Naive thymus-derived CD4-positive, alpha-beta T cell (primary cell): ENCODE measurements around the gene ENAM. TPM values are rescaled to one million over a fixed set of nuclear protein-coding genes. Genes with fewer than 3 reads are reported as not detected.

Experiments
- ATAC-seq: fragments of 150-1000 bp; cut with Tn5 transposase; 2 replicates; pipeline ENCODE4 v1.10.0; 2021; ENCODE audit warnings: mild to moderate bottlenecking, moderate library complexity
- CTCF ChIA-PET: fragments of 350-600 bp; sonication (Branson Sonifier 250); formaldehyde crosslinking; loops from one replicate; lab custom pipeline; 2021; ENCODE audit warnings: antibody characterized with exemption; lab: Charles Lee
- POLR2A ChIA-PET: fragments of 350-600 bp; sonication (Branson Sonifier 250); formaldehyde crosslinking; loops from one replicate; lab custom pipeline; 2021; ENCODE audit warnings: antibody characterized with exemption, inconsistent platforms; lab: Charles Lee
- DNase-seq, 9 donors: peaks; one replicate each; pipeline versions ENCODE4 v3.0.0 to v3.0.0-alpha.2; 2020 to 2022; ENCODE audit warnings: mixed read lengths in 1 of 9
- H3K27ac ChIP-seq: one replicate; pipeline ENCODE4 v1.7.0; 2013; ENCODE audit warnings: mild to moderate bottlenecking, low read depth, low read length, moderate library complexity
- H3K27me3 ChIP-seq, 2 donors: one replicate each; pipeline ENCODE4 v1.7.0; 2013; ENCODE audit warnings: low read length in 2 of 2, mild to moderate bottlenecking in 2 of 2, moderate library complexity in 2 of 2; ENCODE audit not compliant: control insufficient read depth in 2 of 2, insufficient read depth in 2 of 2
- H3K36me3 ChIP-seq, 3 experiments: 1 replicate in 2 of 3; 2 replicates in 1 of 3; pipeline ENCODE4 v1.7.0; 2013; ENCODE audit warnings: low read length in 3 of 3, mild to moderate bottlenecking in 3 of 3, moderate library complexity in 1 of 3; ENCODE audit not compliant: insufficient read depth in 3 of 3, control insufficient read depth in 2 of 3
- H3K4me1 ChIP-seq, 2 donors: one replicate each; pipeline ENCODE4 v1.7.0; 2013; ENCODE audit warnings: low read length in 2 of 2, mild to moderate bottlenecking in 2 of 2, moderate library complexity in 1 of 2; ENCODE audit not compliant: control insufficient read depth in 2 of 2, insufficient read depth in 2 of 2
- H3K4me3 ChIP-seq: 2 replicates; pipeline ENCODE4 v1.7.0; 2013; ENCODE audit warnings: mild to moderate bottlenecking, low read length
- H3K9me3 ChIP-seq, 3 experiments: 1 replicate in 2 of 3; 2 replicates in 1 of 3; pipeline ENCODE4 v1.7.0; 2013; ENCODE audit warnings: low read length in 3 of 3; ENCODE audit not compliant: control insufficient read depth in 2 of 3
- H3K27ac Mint-ChIP-seq, 9 donors: one replicate each; pipeline ENCODE4 v1.8.0; 2020 to 2022; ENCODE audit warnings: mixed read lengths in 9 of 9, mild to moderate bottlenecking in 8 of 9, moderate library complexity in 5 of 9, inconsistent platforms in 2 of 9
- H3K27me3 Mint-ChIP-seq, 5 donors: one replicate each; pipeline ENCODE4 v1.8.0; 2021 to 2022; ENCODE audit warnings: mixed read lengths in 5 of 5, mild to moderate bottlenecking in 1 of 5
- H3K36me3 Mint-ChIP-seq, 5 donors: one replicate each; pipeline ENCODE4 v1.8.0; 2020 to 2022; ENCODE audit warnings: mixed read lengths in 5 of 5, mild to moderate bottlenecking in 3 of 5, inconsistent platforms in 1 of 5
- H3K4me1 Mint-ChIP-seq, 7 donors: one replicate each; pipeline ENCODE4 v1.8.0; 2020 to 2022; ENCODE audit warnings: mixed read lengths in 7 of 7, mild to moderate bottlenecking in 3 of 7, inconsistent platforms in 1 of 7
- H3K4me3 Mint-ChIP-seq, 10 donors: one replicate each; pipeline ENCODE4 v1.8.0; 2020 to 2022; ENCODE audit warnings: mild to moderate bottlenecking in 10 of 10, mixed read lengths in 10 of 10, moderate library complexity in 6 of 10, inconsistent platforms in 2 of 10
- H3K9me3 Mint-ChIP-seq, 11 donors: one replicate each; pipeline ENCODE4 v1.8.0; 2020 to 2022; ENCODE audit warnings: mixed read lengths in 11 of 11, mild to moderate bottlenecking in 4 of 11, inconsistent platforms in 1 of 11, moderate library complexity in 1 of 11
- intact Hi-C, 2 donors: fragments of 100-400 bp; cut with micrococcal nuclease; formaldehyde crosslinking; loops; one replicate each; pipeline ENCODE4 v1.15.1; 2023
- polyA plus RNA-seq, 2 donors: library from polyadenylated mRNA; unstranded; fragments of 300-500 nt; fragmentation: Illumina TruSeq; gene quantifications; one replicate each; pipeline ENCODE4 v1.2.3, GENCODE V29; 2021
- total RNA-seq, 6 experiments: library from RNA in 5 of 6; stranded (reverse) in 5 of 6; gene quantifications; 1 replicate in 5 of 6; 2 replicates in 1 of 6; pipeline ENCODE4 v1.2.3 and lab custom pipeline; 2021 to 2026

ENAM gene
- total and polyA plus RNA-seq, 7 experiments from 2014 or later, result not detected

GRCh38 chr4:70607334-70607853 is 21.1 kb upstream of the ENAM start:
- CTCF ChIA-PET, result interaction anchor here (1.1 kb wide), 1 partner anchor 9 kb away, joined by 3 read pairs; no protein-coding TSS in a partner anchor

GRCh38 chr4:70608324-70608723 is 20.2 kb upstream of the ENAM start:
- H3K4me1 Mint-ChIP-seq, result peaks cover 0 to 8% (median 2%) of the 10 kb centered on the region in 7 donors
- no peaks in the 10 kb centered on the region for H3K36me3 ChIP-seq
- ChIA-PET CTCF (no interaction called here), POLR2A (no interaction called here)
- no peak overlapping the region for H3K4me3 ChIP-seq
- intact Hi-C loops, result no loop called here
- H3K4me1 ChIP-seq, result no peaks in the 10 kb centered on the region
- no peaks in the 10 kb centered on the region for H3K9me3 ChIP-seq
- H3K27ac ChIP-seq, result no peak overlapping the region
- ATAC-seq (no peak), DNase-seq (no peak)
- no peaks in the 10 kb centered on the region for H3K36me3 Mint-ChIP-seq
- no peaks in the 10 kb centered on the region for H3K27me3 ChIP-seq
- H3K4me3 Mint-ChIP-seq, result no peak overlapping the region
- no peaks in the 10 kb centered on the region for H3K9me3 Mint-ChIP-seq
- no peak overlapping the region for H3K27ac Mint-ChIP-seq
- peaks cover 15 to 44% (median 25%) of the 10 kb centered on the region in 5 donors for H3K27me3 Mint-ChIP-seq

More at GRCh38 chr4:70607334-70607853, 21.1 kb upstream of the ENAM start:
- Mint-ChIP-seq H3K4me3 (no peak overlapping the region), H3K27me3 (peaks cover 15 to 35% (median 22%) of the 10 kb centered on the region in 5 donors), H3K4me1 (no peaks in the 10 kb centered on the region), H3K36me3 (no peaks in the 10 kb centered on the region), H3K9me3 (no peaks in the 10 kb centered on the region), H3K27ac (no peak overlapping the region)
- no peak overlapping the region for H3K27ac ChIP-seq
- H3K36me3 ChIP-seq, result no peaks in the 10 kb centered on the region
- H3K4me1 ChIP-seq, result no peaks in the 10 kb centered on the region
- DNase-seq, result no peak
- POLR2A ChIA-PET, result no interaction called here
- no peaks in the 10 kb centered on the region for H3K27me3 ChIP-seq
- intact Hi-C loops, result no loop called here
- H3K9me3 ChIP-seq, result no peaks in the 10 kb centered on the region
- H3K4me3 ChIP-seq, result no peak overlapping the region
- ATAC-seq, result no peak

GRCh38 chr4:70613306-70614183 is 15.0 kb upstream of the ENAM start:
- CTCF ChIA-PET, result interaction anchor here (0.6 to 0.8 kb wide), 2 partner anchors 9 to 218 kb away, joined by 3 read pairs; no protein-coding TSS in a partner anchor
- Histone ChIP-seq H3K9me3 (no peaks in the 10 kb centered on the region), H3K27me3 (no peaks in the 10 kb centered on the region), H3K36me3 (no peaks in the 10 kb centered on the region), H3K4me1 (no peaks in the 10 kb centered on the region), H3K27ac (no peak overlapping the region), H3K4me3 (no peak overlapping the region)
- Mint-ChIP-seq H3K4me3 (peak overlapping the region in 6 of 10 donors; percentile 5 to 45 (median 6)), H3K27ac (no peak overlapping the region), H3K27me3 (peaks cover 11 to 37% (median 22%) of the 10 kb centered on the region in 5 donors), H3K36me3 (no peaks in the 10 kb centered on the region), H3K4me1 (peaks cover 3 to 16% (median 5%) of the 10 kb centered on the region in 7 donors), H3K9me3 (no peaks in the 10 kb centered on the region)
- ATAC-seq (no peak), DNase-seq (no peak)
- intact Hi-C loops, result no loop called here
- POLR2A ChIA-PET, result no interaction called here

GRCh38 chr4:70614184-70614555 is 14.4 kb upstream of the ENAM start:
- Mint-ChIP-seq H3K27ac (no peak overlapping the region), H3K9me3 (no peaks in the 10 kb centered on the region), H3K4me1 (peaks cover 3 to 16% (median 5%) of the 10 kb centered on the region in 7 donors), H3K4me3 (no peak overlapping the region), H3K27me3 (peaks cover 5 to 36% (median 22%) of the 10 kb centered on the region in 5 donors), H3K36me3 (no peaks in the 10 kb centered on the region)
- DNase-seq, result no peak
- intact Hi-C loops, result no loop called here
- Histone ChIP-seq H3K27ac (no peak overlapping the region), H3K9me3 (no peaks in the 10 kb centered on the region), H3K27me3 (no peaks in the 10 kb centered on the region), H3K4me3 (no peak overlapping the region), H3K4me1 (no peaks in the 10 kb centered on the region), H3K36me3 (no peaks in the 10 kb centered on the region)
- ATAC-seq, result peak; percentile 26
- POLR2A ChIA-PET, result no interaction called here
- CTCF ChIA-PET, result interaction anchor here (0.6 kb wide), 1 partner anchor 90 kb away, joined by 3 read pairs; no protein-coding TSS in a partner anchor

GRCh38 chr4:70619288-70619687 is 9.3 kb upstream of the ENAM start:
- intact Hi-C loops, result no loop called here
- CTCF ChIA-PET, result no interaction called here

DNA sequence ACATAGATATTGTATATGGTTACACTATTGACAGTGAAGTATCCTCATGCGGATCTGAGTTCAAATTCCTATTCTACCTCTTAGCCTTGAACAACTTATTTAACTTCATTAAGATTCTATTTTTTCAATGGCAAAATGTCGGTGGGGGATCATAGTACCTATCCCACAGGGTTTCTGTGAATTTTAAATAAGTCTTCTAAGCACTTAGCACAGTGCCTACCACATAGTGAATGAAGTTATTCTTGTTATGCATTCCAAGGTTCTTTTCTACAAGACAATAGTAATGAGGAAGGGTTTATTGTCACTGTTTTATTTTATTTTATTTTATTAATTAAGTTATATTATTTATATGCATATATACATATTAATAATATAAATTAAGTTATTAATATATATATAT is 8.8 kb upstream of the ENAM start:
- H3K4me1 Mint-ChIP-seq, result peaks cover 0 to 4% (median 0%) of the 10 kb centered on the region in 7 donors
- no peak overlapping the region for H3K4me3 ChIP-seq
- ATAC-seq, result no peak
- ChIA-PET CTCF (no interaction called here), POLR2A (no interaction called here)
- H3K9me3 Mint-ChIP-seq, result peaks cover 0 to 2% (median 0%) of the 10 kb centered on the region in 11 donors
- no peaks in the 10 kb centered on the region for H3K9me3 ChIP-seq
- no peak overlapping the region for H3K27ac ChIP-seq
- H3K27ac Mint-ChIP-seq, result no peak overlapping the region
- H3K36me3 Mint-ChIP-seq, result no peaks in the 10 kb centered on the region
- no peaks in the 10 kb centered on the region for H3K27me3 ChIP-seq
- H3K4me1 ChIP-seq, result no peaks in the 10 kb centered on the region
- H3K27me3 Mint-ChIP-seq, result peaks cover 0 to 5% (median 0%) of the 10 kb centered on the region in 5 donors
- H3K36me3 ChIP-seq, result no peaks in the 10 kb centered on the region
- intact Hi-C loops, result loop anchor here in 1 of 2 donors (10.0 kb wide), 2 partner anchors 115 to 385 kb away; no protein-coding TSS in a partner anchor
- peak in 1 of 9 donors; percentile 49 for DNase-seq
- no peak overlapping the region for H3K4me3 Mint-ChIP-seq

More at GRCh38 chr4:70619288-70619687, 9.3 kb upstream of the ENAM start:
- Histone ChIP-seq H3K4me1 (no peaks in the 10 kb centered on the region), H3K4me3 (no peak overlapping the region), H3K36me3 (no peaks in the 10 kb centered on the region), H3K27ac (no peak overlapping the region), H3K27me3 (no peaks in the 10 kb centered on the region), H3K9me3 (no peaks in the 10 kb centered on the region)
- peaks cover 0 to 4% (median 0%) of the 10 kb centered on the region in 7 donors for H3K4me1 Mint-ChIP-seq
- POLR2A ChIA-PET, result no interaction called here
- peaks cover 0 to 6% (median 0%) of the 10 kb centered on the region in 5 donors for H3K27me3 Mint-ChIP-seq
- H3K36me3 Mint-ChIP-seq, result no peaks in the 10 kb centered on the region
- H3K4me3 Mint-ChIP-seq, result no peak overlapping the region
- peaks cover 0 to 2% (median 0%) of the 10 kb centered on the region in 11 donors for H3K9me3 Mint-ChIP-seq
- peak in 4 of 9 donors; percentile 20 to 58 (median 42) for DNase-seq
- H3K27ac Mint-ChIP-seq, result no peak overlapping the region
- no peak for ATAC-seq
